Stimulated activated CD4-positive, alpha-beta T cell treated with anti-CD3 and anti-CD28 coated beads, Interleukin-1b, Interleukin-23, amount 100 ng/mL, for 4 hours (primary cell): ENCODE results near the gene GALNT9.
"Not testable (repeated sequence)": the region's sequence is repeated elsewhere in the genome, so short reads cannot be mapped to it uniquely, and the experiment has no call there.

ENCODE experiments used
- DNase-seq, 2 donors: peaks; one replicate each; pipeline ENCODE4 v3.0.0-alpha.2; 2020; ENCODE audit warnings: low read depth in 2 of 2

The GALNT9 gene

GRCh38 chr12:132358241-132359225 is 29.1 kb upstream of the GALNT9 start:
- not testable (repeated sequence) for DNase-seq

- DNase-seq = no peak
Measured at GRCh38 chr12:132357623-132358186, 28.3 kb upstream of the GALNT9 start.

GRCh38 chr12:132356691-132357622 is 27.6 kb upstream of the GALNT9 start:
- no peak for DNase-seq

GRCh38 chr12:132355742-132356681 is 26.6 kb upstream of the GALNT9 start:
- no peak for DNase-seq

DNA sequence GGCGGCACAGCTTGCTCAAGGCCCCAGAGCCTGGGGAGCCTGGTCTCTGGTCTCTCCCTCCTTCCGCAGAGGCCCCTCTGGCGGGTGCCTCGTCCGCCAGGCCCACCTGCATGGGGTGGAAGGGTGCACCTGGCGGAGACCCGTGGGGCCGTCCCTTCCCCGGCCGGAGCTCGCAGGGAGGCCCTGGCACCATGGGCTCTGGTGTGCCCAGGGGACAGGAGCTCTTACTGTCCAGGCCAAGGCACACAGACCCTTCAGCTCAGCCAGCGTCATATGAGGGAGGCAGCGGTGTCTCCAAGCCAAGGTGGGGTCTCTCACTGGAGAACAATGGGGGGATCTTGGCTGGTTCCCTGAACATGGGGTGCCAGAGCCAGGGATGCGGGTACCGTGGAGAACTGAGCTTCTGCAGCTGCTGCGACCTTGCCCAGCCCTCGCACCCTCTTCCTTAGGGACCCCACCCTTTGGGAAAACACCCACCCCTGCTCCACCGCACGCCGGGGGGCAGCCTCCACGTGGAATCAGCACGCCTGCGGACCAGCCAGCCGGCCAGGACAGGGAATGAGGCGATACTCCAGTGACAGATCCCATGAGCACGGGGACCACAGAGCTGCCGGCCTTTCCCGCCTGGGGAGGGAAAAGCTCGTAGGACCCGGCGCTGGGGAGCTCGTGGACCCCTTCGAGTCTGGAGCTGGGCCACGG is 25.7 kb upstream of the GALNT9 start:
- DNase-seq = no peak

GRCh38 chr12:132354211-132354981 is 25.0 kb upstream of the GALNT9 start:
- DNase-seq = no peak

DNA sequence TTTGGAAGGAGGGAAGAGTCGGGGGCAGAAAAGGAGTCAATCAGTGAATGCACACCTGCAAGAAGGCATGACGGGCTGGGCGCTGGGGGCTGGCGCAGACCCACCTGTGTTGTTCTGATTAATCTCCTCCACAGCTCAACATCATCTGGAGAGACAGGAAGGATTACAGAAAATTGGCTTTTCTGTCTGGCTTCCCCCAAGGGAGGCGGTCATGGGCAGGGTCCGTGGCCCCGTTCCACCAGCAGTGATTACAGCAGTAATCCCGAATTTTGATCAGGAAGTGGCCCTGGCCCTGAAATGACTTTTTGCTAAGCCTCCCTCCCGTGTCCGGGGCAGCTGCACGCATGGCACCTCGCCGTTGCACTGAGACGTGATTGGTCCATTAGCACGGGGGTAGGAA is 24.4 kb upstream of the GALNT9 start:
- DNase-seq = no peak

GRCh38 chr12:132352896-132353800 is 23.8 kb upstream of the GALNT9 start:
- no peak for DNase-seq

DNA sequence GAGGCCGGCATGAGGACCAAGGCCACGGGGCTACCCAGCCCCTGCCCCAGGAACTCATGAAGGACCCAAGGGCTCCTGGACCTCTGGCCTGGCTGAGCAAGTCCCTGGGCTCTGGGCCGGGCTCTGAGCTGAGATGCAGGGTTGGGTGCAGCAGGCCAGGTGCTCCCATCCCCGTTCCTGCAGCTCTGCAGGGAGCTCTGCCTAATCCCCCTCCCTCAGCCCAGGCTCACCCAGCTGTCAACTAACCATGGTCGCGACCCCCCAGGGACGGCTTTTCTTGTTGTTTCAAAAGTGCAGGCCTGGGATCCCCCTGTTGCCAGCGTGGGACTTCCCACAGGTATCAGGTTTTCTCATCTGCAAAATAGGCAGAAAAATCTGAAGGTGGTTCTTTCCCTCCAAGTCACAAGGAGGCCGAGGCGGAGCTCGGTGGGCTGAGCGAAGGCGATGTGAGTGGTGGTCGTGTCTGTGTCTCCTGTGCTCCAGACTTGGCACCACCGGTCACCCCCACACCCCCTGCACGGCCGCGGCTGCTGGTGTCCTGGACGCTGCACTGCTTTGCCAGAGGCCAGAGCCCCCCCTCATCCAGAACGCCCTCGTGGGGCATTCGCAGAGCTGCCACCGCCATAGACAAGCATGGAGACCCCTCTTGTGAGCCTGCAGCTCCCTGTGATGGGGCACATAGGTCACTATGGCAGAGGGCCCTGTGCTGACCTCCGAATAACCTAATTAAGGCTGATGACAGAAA is 22.5 kb upstream of the GALNT9 start:
- no peak for DNase-seq

- DNase-seq = no peak
Measured at GRCh38 chr12:132349501-132350131, 20.2 kb upstream of the GALNT9 start.

- DNase-seq = no peak
Measured at GRCh38 chr12:132348176-132348575, 18.8 kb upstream of the GALNT9 start.

GRCh38 chr12:132347176-132347855 is 17.9 kb upstream of the GALNT9 start:
- no peak for DNase-seq

DNA sequence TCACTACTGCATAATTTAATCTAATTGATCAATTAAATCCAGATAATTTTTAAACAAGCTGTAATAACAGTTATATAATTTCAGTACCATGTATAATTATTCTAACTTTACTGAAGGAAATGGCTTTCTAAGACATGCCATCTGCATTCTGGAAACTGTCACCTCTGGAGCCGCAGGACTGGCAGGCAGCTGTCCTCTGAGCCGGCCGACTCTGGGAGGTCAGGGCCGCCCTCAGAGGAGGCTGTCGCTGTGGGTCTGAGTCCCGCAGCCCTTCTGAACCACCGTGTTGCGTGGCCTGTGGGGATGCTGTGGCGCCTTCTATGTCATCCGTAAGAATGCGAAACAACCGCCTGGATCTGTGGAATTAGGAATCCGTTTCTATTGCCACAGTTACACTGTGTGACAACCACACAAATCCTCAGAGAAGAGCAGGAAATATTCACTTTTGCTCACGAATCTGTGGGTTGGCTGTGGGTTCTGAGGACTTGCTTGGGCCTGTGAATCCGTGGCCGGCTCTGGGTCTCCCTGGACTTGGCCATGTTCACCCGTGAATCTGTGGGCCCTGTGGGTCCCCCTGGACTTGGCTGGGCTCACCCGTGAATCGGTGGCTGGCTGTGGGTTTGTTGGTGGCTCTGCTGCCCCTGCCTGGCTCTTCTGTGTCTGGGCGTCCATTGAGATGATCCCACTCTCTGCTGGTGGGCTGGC is 17.2 kb upstream of the GALNT9 start:
- DNase-seq = no peak

DNA sequence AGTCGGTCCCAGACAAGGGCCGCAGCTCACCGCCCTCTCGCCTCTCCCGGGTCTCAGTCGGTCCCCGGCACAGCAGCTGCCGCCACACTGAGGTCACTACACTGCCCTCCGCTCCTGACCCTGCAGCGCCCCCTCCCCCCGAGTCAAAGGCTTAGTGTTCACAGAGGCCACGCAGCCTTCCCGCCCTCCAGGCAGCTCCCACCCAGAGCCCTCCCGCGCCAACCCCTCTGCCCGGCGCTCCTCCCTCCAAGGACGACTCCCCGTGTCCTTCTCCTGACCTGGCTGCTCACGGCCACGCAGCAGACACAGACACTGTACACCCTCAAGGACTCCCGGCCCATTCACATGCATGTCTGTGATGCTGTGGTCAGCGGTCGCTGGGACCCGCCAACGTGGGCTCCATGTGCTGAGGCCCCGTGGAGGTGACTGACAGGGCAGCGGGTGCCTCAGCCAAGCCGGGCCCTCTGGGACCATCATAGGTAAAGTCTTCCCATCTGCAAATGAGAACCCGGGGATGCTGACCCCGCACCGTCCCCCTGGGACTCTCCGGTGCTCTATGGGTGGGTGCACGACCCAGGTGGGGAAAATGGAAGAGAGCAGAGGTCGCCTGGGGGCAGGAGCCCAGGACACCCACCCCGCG is 16.3 kb upstream of the GALNT9 start:
- no peak for DNase-seq

GRCh38 chr12:132345126-132345525 is 15.7 kb upstream of the GALNT9 start:
- no peak for DNase-seq

DNA sequence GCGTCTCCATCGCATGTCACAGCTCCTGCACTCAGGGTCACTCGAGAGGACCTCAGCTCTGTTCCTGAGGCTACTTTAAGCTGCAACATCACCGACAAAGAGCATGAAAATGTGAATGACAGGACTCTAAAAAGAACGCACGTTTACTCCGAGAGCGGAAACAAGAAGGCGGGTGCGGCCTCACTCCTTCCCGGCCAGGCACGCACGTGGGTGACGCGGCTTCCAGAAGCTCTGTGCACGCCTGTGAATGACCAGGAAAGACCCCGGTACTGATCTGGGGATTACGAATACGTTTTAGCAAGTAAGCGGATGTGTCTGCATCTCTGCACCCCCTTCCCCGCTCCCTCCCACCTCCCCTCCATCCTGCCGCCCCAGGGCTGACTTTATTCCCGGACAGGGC is 15.2 kb upstream of the GALNT9 start:
- no peak for DNase-seq
